SK-N-SH treated with all-trans-retinoic acid at 6 μM for 48 hours (cell line): ENCODE results near the gene C1orf105.

Experiments
- ATAC-seq: fragments of 200-7000 bp; cut with Tn5 transposase; 3 replicates; pipeline ENCODE4 v1.9.1; 2020; ENCODE audit warnings: mild to moderate bottlenecking, moderate library complexity
- ARNTL ChIP-seq: fragments of 450-650 bp; formaldehyde crosslinking; IDR thresholded peaks from 2 replicates; pipeline ENCODE4 v1.5.0; 2020; ENCODE audit warnings: low read depth, mild to moderate bottlenecking, moderate library complexity, borderline replicate concordance
- CSDC2 ChIP-seq: fragments of 250-450 bp; sonication (Bioruptor Pico); IDR thresholded peaks from 2 replicates; pipeline ENCODE4 v1.5.0; 2020; ENCODE audit warnings: mild to moderate bottlenecking, moderate library complexity
- ESRRG ChIP-seq: fragments of 250-450 bp; sonication (Bioruptor Pico); IDR thresholded peaks from 2 replicates; pipeline ENCODE4 v1.6.1; 2021; ENCODE audit warnings: mild to moderate bottlenecking
- GLIS3 ChIP-seq: fragments of 250-450 bp; sonication (Bioruptor Pico); IDR thresholded peaks from 2 replicates; pipeline ENCODE4 v1.5.0; 2020; ENCODE audit warnings: mild to moderate bottlenecking, moderate library complexity
- ISL1 ChIP-seq: fragments of 250-450 bp; sonication (Bioruptor Pico); IDR thresholded peaks from 2 replicates; pipeline ENCODE4 v2.1.2; 2022; ENCODE audit warnings: mild to moderate bottlenecking, moderate library complexity
- OSR1 ChIP-seq: fragments of 250-450 bp; sonication (Bioruptor Pico); IDR thresholded peaks from 2 replicates; pipeline ENCODE4 v1.8.0; 2022; ENCODE audit warnings: moderate library complexity, mild to moderate bottlenecking, inconsistent platforms
- PPARA ChIP-seq: fragments of 250-450 bp; sonication (Bioruptor Pico); IDR thresholded peaks from 2 replicates; pipeline ENCODE4 v1.5.0; 2020; ENCODE audit warnings: mild to moderate bottlenecking, borderline replicate concordance
- RARB ChIP-seq: fragments of 250-450 bp; sonication (Bioruptor Pico); IDR thresholded peaks from 2 replicates; pipeline ENCODE4 v1.8.0; 2021; ENCODE audit warnings: mild to moderate bottlenecking, moderate library complexity
- SNAI2 ChIP-seq: fragments of 250-450 bp; sonication (Bioruptor Pico); IDR thresholded peaks from 2 replicates; pipeline ENCODE4 v1.5.0; 2020; ENCODE audit warnings: mild to moderate bottlenecking, moderate library complexity
- TCF4 ChIP-seq: fragments of 250-450 bp; sonication (Bioruptor Pico); IDR thresholded peaks from 2 replicates; pipeline ENCODE4 v1.8.0; 2021; ENCODE audit warnings: mild to moderate bottlenecking, moderate library complexity, borderline replicate concordance
- TOX ChIP-seq: fragments of 250-450 bp; sonication (Bioruptor Pico); IDR thresholded peaks from 2 replicates; pipeline ENCODE4 v1.8.0; 2021; ENCODE audit warnings: mild to moderate bottlenecking, moderate library complexity, borderline replicate concordance
- ZC3H10 ChIP-seq: fragments of 250-450 bp; sonication (Bioruptor Pico); IDR thresholded peaks from 2 replicates; pipeline ENCODE4 v1.5.1; 2021; ENCODE audit warnings: mild to moderate bottlenecking, moderate library complexity
- ZFP3 ChIP-seq: fragments of 250-450 bp; sonication (Bioruptor Pico); IDR thresholded peaks from 2 replicates; pipeline ENCODE4 v1.5.0; 2020; ENCODE audit warnings: mild to moderate bottlenecking, moderate library complexity
- ZFP30 ChIP-seq: fragments of 450-650 bp; formaldehyde crosslinking; IDR thresholded peaks from 2 replicates; pipeline ENCODE4 v1.5.0; 2022; ENCODE audit warnings: mild to moderate bottlenecking, moderate library complexity
- ZNF565 ChIP-seq: fragments of 450-650 bp; formaldehyde crosslinking; conservative IDR thresholded peaks from 2 replicates; pipeline ENCODE4 v1.5.0; 2020; ENCODE audit warnings: low read depth, mild to moderate bottlenecking, moderate library complexity
- ZNF70 ChIP-seq: fragments of 450-650 bp; formaldehyde crosslinking; IDR thresholded peaks from 2 replicates; pipeline ENCODE4 v1.5.0; 2020; ENCODE audit warnings: mild to moderate bottlenecking, moderate library complexity
- ZNF8 ChIP-seq: fragments of 450-650 bp; formaldehyde crosslinking; IDR thresholded peaks from 2 replicates; pipeline ENCODE4 v1.5.0; 2020; ENCODE audit warnings: mild to moderate bottlenecking, moderate library complexity
- TF ChIP-seq, protein P1 (sequence below): fragments of 250-450 bp; sonication (Bioruptor Pico); IDR thresholded peaks from 2 replicates; pipeline ENCODE4 v1.5.0; 2020; ENCODE audit warnings: mild to moderate bottlenecking, moderate library complexity
- TF ChIP-seq, protein P2 (sequence below): fragments of 250-450 bp; sonication (Bioruptor Pico); IDR thresholded peaks from 2 replicates; pipeline ENCODE4 v1.8.0; 2020; ENCODE audit warnings: mild to moderate bottlenecking, moderate library complexity, borderline replicate concordance
- TF ChIP-seq, protein P3 (sequence below): fragments of 250-450 bp; sonication (Bioruptor Pico); IDR thresholded peaks from 2 replicates; pipeline ENCODE4 v1.5.1; 2020; ENCODE audit warnings: low read depth, mild to moderate bottlenecking, moderate library complexity

Gene C1orf105

DNA sequence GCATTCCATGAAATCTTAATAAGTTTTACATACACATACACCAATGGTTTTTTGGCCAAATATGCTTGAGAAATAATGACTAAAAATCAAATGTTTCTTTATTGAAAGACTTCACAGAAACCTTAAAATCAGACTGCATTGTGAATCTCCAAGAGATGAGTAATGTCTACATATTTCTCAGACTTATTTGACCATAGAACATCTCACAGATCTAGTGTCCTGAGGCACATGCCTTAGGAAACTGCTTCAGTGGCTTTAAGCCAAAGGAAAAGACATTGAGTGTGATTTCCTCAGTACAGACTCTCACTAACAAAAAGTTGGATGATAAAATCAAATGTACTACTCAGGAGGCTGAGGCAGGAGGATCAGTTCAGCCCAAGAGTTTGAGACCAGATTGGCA is 6.2 kb upstream of the C1orf105 start:
- no peak for ATAC-seq
- no peak for TF ChIP-seq ZNF565 (CRISPR knock-in tag)
- TF ChIP-seq ZFP30 (CRISPR knock-in tag), result no peak
- no peak for TF ChIP-seq ISL1
- TF ChIP-seq RARB, result no peak
- no peak for TF ChIP-seq CSDC2 (CRISPR knock-in tag)
- TF ChIP-seq ZNF70, result no peak
- no peak for TF ChIP-seq SNAI2 (CRISPR knock-in tag)
- TF ChIP-seq, protein P1, sequence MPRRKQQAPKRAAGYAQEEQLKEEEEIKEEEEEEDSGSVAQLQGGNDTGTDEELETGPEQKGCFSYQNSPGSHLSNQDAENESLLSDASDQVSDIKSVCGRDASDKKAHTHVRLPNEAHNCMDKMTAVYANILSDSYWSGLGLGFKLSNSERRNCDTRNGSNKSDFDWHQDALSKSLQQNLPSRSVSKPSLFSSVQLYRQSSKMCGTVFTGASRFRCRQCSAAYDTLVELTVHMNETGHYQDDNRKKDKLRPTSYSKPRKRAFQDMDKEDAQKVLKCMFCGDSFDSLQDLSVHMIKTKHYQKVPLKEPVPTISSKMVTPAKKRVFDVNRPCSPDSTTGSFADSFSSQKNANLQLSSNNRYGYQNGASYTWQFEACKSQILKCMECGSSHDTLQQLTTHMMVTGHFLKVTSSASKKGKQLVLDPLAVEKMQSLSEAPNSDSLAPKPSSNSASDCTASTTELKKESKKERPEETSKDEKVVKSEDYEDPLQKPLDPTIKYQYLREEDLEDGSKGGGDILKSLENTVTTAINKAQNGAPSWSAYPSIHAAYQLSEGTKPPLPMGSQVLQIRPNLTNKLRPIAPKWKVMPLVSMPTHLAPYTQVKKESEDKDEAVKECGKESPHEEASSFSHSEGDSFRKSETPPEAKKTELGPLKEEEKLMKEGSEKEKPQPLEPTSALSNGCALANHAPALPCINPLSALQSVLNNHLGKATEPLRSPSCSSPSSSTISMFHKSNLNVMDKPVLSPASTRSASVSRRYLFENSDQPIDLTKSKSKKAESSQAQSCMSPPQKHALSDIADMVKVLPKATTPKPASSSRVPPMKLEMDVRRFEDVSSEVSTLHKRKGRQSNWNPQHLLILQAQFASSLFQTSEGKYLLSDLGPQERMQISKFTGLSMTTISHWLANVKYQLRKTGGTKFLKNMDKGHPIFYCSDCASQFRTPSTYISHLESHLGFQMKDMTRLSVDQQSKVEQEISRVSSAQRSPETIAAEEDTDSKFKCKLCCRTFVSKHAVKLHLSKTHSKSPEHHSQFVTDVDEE (CRISPR knock-in tag), result no peak
- TF ChIP-seq, protein P2, sequence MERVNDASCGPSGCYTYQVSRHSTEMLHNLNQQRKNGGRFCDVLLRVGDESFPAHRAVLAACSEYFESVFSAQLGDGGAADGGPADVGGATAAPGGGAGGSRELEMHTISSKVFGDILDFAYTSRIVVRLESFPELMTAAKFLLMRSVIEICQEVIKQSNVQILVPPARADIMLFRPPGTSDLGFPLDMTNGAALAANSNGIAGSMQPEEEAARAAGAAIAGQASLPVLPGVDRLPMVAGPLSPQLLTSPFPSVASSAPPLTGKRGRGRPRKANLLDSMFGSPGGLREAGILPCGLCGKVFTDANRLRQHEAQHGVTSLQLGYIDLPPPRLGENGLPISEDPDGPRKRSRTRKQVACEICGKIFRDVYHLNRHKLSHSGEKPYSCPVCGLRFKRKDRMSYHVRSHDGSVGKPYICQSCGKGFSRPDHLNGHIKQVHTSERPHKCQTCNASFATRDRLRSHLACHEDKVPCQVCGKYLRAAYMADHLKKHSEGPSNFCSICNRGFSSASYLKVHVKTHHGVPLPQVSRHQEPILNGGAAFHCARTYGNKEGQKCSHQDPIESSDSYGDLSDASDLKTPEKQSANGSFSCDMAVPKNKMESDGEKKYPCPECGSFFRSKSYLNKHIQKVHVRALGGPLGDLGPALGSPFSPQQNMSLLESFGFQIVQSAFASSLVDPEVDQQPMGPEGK (CRISPR knock-in tag), result no peak
- no peak for TF ChIP-seq ZC3H10
- TF ChIP-seq OSR1 (CRISPR knock-in tag), result no peak
- TF ChIP-seq ZNF8 (CRISPR knock-in tag), result no peak
- TF ChIP-seq ZFP3, result no peak
- no peak for TF ChIP-seq TCF4 (CRISPR knock-in tag)

DNA sequence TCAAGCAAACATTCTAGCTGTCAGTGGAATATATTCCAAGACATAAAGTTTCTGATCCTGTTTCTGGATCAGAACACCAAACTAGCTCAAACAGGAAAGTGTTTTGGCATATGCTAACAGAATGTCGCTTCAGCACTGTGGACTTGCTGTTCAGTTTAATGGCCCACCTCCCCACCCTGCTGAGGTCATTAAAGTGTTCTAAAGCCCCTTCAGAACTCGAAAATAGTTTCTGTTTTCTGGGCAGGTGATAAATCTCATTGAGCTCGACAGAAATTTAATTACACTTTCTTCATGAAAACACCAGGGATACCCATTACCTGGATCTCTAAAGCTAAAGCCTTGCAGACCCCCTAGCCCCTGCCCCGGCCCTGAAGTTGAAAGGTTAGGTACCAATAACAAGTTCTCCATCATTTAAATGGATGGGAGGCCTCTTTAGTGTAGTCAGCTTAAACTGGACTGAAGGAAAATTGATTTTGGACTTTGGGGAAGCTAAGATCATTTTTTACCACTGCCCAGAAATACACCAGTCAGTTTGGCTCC is 3.9 kb upstream of the C1orf105 start:
- ATAC-seq, result no peak

DNA sequence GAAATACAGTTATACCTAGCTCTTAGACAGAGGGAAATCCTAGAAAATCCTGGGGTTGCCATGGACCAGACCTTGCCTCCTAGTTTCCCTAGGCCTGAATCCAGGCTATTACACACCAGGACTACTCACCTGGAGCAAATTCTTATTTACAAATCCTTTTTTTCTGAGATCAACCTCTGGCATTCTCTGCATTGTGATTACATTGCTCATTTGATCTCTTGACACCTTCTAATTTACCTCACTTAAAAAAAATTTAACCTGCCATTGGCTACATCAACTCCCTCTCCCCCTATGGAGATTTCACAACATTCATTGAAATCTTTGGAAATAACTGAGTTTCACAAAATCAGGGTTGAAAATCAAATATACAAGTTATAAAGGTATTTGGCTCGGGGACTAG is 2.9 kb upstream of the C1orf105 start:
- ATAC-seq, result no peak
- TF ChIP-seq TOX, result no peak
- no peak for TF ChIP-seq RARB
- TF ChIP-seq, protein P2 (CRISPR knock-in tag), result no peak
- TF ChIP-seq OSR1 (CRISPR knock-in tag), result no peak
- TF ChIP-seq, protein P1 (CRISPR knock-in tag), result no peak
- TF ChIP-seq, protein P3, sequence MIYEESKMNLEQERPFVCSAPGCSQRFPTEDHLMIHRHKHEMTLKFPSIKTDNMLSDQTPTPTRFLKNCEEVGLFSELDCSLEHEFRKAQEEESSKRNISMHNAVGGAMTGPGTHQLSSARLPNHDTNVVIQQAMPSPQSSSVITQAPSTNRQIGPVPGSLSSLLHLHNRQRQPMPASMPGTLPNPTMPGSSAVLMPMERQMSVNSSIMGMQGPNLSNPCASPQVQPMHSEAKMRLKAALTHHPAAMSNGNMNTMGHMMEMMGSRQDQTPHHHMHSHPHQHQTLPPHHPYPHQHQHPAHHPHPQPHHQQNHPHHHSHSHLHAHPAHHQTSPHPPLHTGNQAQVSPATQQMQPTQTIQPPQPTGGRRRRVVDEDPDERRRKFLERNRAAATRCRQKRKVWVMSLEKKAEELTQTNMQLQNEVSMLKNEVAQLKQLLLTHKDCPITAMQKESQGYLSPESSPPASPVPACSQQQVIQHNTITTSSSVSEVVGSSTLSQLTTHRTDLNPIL (CRISPR knock-in tag), result no peak
- no peak for TF ChIP-seq ARNTL (CRISPR knock-in tag)

More for the DNA sequence above, 3.9 kb upstream of the C1orf105 start:
- TF ChIP-seq SNAI2 (CRISPR knock-in tag), result no peak
- no peak for TF ChIP-seq RARB
- TF ChIP-seq, protein P1 (CRISPR knock-in tag), result no peak
- TF ChIP-seq ESRRG (CRISPR knock-in tag), result no peak
- TF ChIP-seq ARNTL (CRISPR knock-in tag), result no peak
- no peak for TF ChIP-seq ZFP30 (CRISPR knock-in tag)
- TF ChIP-seq OSR1 (CRISPR knock-in tag), result no peak
- TF ChIP-seq, protein P3 (CRISPR knock-in tag), result no peak
- TF ChIP-seq TOX, result no peak
- TF ChIP-seq ZNF8 (CRISPR knock-in tag), result no peak
- no peak for TF ChIP-seq GLIS3 (CRISPR knock-in tag)
- TF ChIP-seq ZC3H10, result no peak
- no peak for TF ChIP-seq PPARA
- TF ChIP-seq ZFP3, result no peak
- TF ChIP-seq ISL1, result no peak
- TF ChIP-seq ZNF70, result no peak
- TF ChIP-seq, all 23 proteins: peak for 0
